GM19438 (cell line): Measurements from ENCODE around the gene MTX2.

Experiments used
- ATAC-seq: cut with Tn5 transposase; IDR thresholded peaks from one replicate; pipeline ENCODE4 v1.9.1; 2021; ENCODE audit warnings: low read depth; ENCODE audit not compliant: unreplicated experiment

MTX2 gene

DNA sequence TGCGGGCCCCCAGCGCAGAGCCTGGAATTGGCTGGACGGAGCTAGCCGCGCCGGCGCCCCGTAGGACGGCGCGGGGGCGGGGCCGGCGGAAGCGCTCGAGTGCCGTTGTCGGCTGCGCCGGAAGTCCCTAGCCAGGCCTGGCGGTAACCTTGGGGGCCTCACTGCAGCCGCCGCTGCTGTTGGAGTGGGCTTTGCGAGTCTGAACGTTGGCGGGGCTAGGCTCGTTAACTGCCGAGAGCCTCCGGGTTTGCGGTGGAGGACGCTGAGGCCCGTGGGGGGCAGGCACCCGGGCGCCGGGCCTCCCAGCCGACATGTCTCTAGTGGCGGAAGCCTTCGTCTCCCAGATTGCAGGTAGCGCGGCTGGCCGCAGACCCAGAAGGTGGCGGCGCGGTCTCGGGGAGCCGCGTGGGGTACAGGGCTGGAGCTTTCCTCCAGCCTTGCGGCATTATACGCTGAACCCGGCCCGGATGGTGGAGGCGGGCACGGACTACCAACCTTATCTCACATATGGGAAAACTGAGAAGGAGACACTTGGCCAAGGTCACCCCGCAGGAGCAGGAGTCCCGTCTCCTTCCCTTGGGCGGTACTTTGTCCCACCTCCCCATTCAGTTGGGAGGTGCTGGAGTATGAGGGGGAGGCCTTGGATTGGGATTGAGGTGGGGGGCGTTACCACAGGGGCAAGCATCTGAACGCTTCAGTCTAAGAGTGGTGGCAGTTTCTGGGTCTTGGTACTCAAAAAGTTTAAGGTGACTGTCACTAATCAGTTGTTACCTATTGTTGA lies at the start of gene MTX2:
TSS of gene MTX2 (plus strand) at position 124 of the 781 bp plus-strand sequence. CDS start at position 312, 188 bp downstream.
- ATAC-seq, result peak; percentile 97

DNA sequence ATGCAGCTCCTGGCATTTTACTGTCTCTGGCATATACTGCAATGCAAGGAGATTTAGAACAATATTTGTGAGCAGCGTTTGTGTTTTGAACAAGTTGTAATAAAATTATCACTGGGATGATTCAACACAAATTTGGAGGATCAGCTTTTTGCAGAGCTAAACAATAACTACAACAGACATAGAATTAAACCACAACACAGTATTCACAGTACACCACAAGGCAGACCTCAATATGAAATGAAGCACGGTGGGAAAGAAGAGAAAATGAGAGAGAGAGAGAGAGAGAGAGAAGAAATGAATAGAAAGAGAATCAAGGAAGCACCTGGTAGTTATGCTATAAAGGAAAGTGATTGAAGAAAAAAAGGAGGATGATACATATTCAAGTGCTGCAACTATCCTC lies 41.4 kb upstream of the MTX2 start:
- ATAC-seq, result no peak

DNA sequence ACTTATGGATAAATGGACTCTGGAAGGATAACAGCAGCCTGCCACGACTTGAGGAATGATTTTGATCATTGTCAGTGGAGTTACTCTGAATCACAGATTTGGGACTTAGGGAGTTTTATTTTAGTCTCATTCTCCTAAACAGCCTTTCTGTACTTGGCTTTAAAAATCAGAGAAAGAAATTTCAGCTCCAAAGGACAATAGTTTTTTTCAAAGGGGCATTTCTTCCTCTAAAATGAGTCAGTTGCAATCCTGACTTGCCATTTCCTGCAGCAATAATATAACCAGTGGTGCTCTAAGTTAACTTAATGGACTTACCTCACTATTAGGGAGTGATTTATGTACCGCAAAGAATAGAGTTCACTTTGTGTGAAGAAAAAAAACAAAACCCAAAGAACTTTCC lies 35.1 kb upstream of the MTX2 start:
- no peak for ATAC-seq

DNA sequence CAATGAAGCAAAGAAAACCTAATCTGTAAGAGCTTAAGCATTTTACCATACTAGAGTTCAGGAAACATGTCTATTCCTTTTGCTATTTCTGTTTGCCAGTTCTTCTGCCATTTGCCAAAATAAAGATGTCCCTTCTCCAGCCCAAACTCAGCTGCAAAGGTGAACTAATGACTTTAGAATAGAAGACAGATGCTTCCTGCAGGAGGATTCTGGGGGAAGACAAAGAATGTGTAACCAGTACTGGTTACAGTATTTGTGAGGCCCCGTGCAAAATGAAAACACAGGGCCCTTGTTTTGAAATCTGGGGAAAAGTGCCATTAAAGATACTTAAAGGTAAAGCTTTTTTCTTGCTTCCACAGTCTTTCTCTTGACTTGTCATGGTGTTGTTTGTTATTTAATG lies 34.3 kb upstream of the MTX2 start:
- ATAC-seq, result no peak

DNA sequence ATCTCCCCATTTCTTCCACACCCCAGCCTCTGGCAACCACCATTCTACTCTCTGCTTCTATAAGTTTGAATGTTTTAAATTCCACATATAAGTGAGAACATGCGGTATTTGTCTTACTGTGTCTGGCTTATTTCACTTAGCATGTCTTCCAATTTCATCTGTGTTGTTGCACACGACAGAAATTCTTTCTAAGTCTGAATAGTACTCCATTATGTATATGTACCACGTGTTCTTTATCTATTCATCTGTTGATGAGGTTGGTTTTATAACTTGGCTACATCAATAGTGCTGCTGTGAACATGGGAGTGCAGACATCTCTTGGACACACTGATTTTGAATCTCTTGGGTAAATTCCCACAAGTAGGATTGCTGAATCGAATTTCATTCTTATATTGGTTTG lies 31.8 kb upstream of the MTX2 start:
- no peak for ATAC-seq

DNA sequence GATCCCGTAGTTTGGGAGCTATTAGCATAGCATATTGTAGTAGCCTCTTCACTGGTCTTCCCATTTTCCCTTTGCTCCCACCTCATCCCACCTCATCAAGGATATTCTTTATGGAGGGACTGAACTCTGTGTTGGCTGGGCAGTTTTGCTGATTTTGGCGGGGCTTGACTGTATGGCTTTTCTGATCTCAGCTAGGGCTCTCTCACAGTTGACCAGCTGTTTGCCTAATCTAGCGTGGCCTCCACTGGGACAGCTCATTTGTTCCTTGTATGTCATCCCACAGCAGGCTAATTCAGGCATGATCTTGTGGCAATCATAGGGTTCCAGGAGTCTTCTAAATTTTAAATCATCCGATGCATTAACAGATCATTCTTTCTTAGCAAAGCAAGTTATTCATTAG lies 30.2 kb upstream of the MTX2 start:
- no peak for ATAC-seq

DNA sequence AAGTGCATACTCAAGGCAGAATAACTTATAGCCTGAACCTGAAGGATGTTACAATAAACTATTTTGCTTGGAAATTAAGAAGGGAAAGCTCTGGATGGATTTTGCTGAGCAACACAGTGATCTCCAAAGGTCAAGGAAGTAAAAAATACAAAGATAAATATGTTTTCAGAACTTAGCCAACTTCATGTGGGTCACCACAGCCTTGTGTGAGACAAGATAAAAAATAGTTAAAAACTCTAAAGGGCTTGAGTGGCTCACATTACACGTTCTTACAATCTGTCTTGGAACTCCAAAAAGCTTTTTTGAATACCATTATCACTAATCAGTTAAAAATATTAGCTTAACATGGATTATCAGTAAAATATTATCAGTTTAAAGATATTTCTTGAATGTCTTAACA lies 28.9 kb upstream of the MTX2 start:
- no peak for ATAC-seq

DNA sequence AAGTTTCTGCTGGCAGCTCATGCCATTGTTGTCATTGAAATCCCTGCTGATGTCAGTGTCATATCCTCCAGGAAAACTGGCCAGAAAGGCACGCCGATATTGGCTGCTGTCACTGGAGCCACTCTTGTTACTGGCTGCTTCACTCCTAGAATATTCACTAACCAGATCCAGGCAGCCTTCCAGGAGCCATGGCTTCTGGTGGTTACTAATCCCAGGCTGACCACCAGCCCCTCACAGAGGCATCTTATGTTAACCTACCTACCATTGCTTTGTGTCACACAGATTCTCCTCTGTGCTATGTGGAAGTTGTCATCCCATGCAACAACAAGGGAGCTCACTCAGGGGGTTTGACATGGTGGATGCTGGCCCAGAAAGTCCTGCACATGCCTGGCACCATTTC lies 27.0 kb upstream of the MTX2 start:
- ATAC-seq, result no peak

DNA sequence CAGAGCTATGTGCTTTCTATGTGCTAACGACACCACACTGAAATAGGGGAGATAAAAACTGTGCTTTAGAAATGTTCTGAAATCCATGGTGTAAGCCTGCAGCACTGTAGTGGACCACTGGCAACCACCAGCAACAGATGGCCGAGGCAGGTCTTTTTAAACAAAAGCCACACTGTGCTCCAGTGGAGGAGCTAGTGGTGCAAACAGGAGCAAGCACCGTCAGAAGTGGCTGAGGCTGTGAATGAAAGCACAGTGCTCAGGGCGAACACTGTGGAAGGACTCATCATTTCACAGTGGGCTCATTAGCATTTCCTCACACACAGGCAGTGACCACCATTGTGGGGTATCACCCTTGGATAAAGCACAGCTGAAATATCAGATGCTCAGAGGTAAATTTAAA lies 22.9 kb upstream of the MTX2 start:
- no peak for ATAC-seq

DNA sequence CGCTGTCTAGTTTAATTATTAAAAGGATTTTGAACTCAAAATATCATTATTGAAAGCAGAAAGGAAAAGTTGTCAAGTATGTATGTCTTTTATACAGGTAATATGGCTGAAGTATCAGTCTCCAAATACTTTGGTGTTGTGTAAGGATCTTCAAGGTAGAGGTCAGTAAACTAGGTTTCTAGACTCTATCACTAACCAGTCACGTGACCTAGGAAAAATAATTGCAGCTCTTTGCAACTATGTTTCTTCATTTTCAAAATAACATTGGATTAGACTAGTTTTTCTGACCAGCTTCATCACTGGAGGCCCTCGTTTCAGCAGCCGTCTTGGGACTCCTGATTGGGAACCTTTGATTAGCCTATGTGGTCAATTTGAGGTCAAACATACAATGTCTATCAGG lies 21.4 kb upstream of the MTX2 start:
- ATAC-seq, result no peak

DNA sequence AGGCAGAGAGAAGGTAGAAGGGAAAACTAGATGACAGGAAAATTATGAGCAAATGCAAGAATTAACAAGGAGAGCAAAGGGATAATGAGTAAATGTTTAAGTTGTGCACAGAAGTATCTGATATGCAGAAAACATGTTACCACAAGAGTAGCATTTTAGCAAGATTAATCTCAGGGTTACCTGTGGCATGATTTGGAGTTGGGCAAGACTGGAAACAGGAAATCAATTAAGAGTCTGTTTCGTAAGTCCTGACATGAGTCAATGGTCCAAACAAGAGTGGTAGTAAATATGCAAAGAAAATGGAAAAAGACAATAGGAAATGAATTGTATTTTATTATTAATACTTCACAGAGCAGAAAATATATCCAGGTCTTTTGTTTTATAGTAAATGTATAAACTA lies 17.3 kb upstream of the MTX2 start:
- no peak for ATAC-seq

DNA sequence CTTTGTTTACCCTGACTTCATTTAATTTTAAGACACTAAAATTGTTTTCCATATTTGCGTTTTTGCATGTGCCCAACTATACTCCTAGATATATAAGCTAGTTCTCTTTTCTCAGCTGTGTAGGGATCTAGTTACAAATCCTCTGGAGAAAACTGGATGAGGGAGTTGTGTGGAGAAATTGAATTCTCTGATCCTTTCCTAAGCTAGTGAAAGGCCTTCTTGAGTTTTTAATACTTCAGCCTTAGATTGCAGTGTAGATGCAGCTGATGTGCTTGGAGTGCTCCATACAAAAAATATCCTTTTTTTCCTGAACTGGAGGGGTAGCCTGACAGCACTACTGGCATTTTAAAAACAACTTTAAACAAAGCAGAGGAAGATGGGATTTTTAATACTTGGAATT lies 8.6 kb upstream of the MTX2 start:
- no peak for ATAC-seq

DNA sequence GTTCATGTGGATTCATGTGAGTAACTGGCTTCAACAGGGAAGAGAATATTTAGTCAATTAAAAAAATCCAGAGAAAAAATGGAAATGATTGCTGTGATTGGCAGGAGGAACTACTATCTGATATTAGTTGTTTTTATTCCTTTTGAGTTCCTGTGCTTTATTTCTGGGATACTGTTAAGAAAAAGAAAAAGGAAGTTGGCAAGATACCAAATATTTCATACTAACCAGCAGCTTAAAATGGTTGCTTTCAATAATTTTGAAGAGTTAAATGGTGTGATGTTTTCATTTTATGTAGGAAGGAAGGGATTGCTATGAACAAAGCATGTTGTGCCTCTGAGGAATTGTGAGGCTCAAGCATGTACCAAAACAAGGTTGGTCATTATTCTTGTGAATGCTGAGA lies 8.1 kb upstream of the MTX2 start:
- no peak for ATAC-seq

DNA sequence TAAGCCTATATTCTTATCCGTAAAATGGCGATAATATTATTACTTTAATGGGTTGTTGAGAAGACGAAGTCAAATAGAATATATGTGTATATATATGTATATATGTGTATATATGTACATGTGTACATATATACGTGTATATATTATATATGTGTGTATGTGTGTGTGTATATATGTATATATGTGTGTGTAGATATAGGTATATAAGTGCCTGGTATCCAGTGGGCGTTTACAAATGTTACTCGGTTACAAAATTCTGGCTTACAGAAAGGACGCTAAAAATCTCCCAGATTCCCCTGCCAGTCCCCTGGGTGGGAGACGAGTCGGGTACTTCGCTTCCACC lies 295 bp upstream of the MTX2 start:
- peak; percentile 17 for ATAC-seq

DNA sequence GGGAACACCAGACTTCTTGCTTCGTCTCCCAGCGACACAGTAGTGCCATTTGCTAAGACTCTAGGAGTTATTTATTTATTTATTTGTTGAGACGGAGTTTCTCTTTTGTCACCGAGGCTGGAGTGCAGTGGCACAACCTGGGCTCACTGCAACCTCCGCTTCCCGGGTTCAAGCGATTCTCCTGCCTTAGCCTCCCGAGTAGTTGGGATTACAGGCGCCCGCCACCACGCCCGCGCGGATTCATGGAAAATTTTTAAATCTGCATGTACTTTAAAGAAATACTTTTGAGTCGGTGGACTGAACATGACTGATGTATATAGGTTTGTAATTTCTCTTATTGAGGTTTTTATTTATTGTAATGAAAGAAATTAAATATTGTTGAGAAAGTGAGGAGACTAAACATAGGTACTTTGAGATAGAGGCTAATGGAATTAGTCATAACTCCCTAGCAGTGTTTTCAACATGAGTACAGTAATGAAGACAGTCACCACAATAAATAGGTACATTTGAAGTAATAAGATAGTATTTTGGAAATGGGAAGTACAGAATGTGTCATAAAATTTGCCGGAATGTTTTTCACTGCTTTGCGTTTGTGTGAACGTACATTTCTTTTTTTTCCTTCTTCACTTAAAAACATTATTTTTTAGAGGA lies 983 bp downstream of the MTX2 start:
- ATAC-seq, result no peak

DNA sequence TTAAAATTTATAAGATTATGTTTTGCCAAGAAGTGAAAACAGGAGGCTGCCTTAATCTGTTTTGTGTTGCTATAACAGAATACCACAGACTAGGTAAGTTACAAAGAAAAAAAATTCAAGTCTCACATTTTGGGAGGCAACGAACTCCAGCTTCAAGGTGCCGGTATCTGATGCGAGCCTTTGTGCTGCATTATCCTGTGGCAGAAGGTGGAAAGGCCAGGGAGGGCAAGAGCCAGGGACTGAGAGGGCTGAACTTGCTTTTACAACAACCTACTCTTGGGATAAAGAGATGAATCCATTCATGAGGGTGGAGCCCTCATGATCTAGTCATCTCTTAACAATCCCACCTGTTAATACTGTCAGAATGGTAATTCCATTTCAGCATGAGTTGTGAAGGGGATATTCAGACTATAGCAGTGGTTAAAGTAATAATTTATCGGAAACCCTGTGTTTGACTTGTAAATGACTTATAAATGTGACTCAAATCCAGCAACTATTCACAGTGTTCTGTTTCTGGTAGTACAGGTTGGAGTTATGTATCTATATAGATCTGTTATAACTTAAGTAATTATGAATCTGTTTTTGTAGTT lies 3.7 kb downstream of the MTX2 start:
- no peak for ATAC-seq

DNA sequence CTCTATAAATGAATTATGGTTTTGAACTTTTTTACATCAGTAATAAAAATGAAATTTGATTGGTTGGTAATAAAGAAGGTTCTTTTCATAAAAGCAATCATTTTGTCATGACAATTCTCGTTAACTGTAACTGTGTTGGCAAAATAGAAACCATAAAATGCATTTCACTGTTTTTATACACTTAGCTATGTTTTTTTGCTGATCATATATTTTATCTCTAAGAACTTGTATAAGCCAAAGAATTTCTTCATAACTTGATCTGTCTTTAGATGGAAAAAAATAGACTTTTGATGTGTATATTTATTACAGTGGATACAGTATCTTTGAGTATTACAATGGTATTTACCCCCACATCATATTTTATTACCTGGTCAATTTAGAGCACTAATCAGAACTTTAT lies 9.7 kb downstream of the MTX2 start:
- ATAC-seq, result no peak

DNA sequence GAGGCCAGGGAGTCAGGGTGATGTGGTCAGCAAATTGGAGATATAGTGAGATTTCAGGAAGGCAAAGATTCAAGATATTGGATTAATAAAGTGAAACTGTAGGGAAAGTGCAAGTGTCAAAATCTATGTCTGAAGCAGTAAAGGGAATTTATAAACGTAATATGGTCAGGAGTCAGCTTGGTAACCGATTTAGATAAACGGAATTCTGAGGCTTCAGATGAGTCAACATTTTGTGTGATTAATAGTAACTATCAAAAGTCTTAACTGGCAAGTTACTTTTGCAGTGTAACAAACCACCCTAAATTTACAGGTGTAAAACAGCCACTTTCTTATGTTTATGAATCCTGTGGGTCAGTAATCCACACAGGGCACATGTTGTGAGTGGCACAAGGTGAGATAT lies 10.9 kb downstream of the MTX2 start:
- no peak for ATAC-seq

DNA sequence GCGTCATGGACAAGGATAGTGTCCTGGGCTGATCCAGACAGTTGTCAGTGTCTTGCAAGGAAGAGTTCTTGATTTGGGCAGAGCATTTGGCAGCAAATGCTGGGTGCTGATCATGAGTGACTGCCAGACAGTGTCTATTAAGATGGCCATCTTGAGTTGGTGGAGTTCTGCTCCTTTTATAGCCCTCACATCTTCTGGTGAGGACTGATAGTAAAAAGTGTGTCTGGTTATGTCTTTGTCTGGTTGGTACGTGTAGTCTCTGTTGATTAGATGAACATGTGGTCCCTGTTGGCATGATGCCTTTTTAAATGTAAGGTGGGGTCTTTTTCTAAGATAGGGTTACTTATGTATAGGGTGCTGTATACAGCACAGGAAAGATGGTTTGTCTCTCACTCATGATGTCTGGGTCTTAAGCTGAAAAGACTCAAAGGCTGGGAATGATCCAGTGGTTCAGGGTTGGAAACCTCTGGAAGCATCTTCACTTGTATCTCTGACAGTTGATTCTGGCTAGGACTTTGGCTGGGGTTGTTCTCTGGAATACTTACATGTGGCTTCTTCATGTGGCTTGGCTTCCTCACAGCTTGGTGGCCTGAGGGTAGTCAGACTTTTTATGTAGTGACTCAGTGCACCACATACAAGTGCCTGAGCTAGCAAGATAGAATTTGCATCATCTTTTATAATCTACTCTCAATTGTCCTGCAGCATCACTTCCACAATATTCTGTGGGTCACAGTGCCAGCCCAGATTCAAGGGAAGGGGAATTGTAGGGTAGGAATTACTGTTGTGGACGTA lies 11.8 kb downstream of the MTX2 start:
- no peak for ATAC-seq

DNA sequence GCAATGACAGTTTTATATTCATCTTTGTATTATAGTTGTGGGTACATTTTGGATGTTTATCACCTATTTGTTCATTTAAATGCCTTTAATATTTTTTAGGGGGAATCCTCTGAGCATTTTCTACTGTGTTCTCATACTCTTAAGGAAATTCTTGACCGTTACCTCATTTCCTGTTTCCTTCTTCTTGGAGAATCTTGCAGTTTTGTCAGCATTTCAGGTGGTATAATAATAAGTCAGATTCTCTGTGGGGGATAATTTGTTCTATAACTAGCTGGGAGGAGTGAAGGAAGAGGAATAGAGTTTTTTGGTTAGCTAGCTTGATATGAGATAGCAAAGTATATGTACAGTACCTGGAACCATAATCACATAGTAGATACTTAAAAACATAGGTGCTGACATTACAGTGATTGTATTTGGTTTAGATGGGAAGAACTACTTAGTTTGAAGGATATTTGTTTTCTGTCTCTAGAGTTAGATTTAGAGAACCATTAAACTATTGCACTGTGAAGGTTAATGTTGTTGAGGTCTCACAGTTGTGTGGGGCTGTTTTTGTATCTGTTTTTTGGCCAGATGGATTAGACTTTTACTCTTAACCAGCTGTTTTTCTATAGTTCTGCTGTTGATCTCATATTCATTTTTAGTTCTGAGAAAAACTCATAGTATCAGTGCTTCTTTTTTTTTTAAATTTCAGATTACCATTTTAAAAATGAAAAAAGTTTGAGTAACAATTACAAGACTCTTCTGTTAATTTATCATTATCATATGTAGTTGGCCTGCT lies 14.2 kb downstream of the MTX2 start:
- ATAC-seq, result no peak
